IPS-20b (cell line): ENCODE measurements around the gene PIK3CA.
"Not testable (repeated sequence)": the region's sequence is repeated elsewhere in the genome, so short reads cannot be mapped to it uniquely, and the experiment has no call there.

Experiments
- H3K27ac ChIP-seq: one replicate; pipeline ENCODE4 v1.5.1; 2013; ENCODE audit warnings: low read length
- H3K27me3 ChIP-seq: 2 replicates; pipeline ENCODE4 v1.6.1; 2013; ENCODE audit warnings: mild to moderate bottlenecking, low read length, inconsistent platforms; ENCODE audit not compliant: insufficient read depth
- H3K36me3 ChIP-seq: 2 replicates; pipeline ENCODE4 v1.6.1; 2013; ENCODE audit warnings: low read depth, mild to moderate bottlenecking, inconsistent platforms, low read length, moderate library complexity; ENCODE audit not compliant: insufficient read depth
- H3K4me1 ChIP-seq: 2 replicates; pipeline ENCODE4 v1.6.1; 2013; ENCODE audit warnings: mild to moderate bottlenecking, control low read depth, inconsistent platforms, low read length, moderate library complexity; ENCODE audit not compliant: insufficient read depth
- H3K4me3 ChIP-seq: 2 replicates; pipeline ENCODE4 v1.5.1; 2013; ENCODE audit warnings: mild to moderate bottlenecking, low read length, inconsistent platforms
- H3K9ac ChIP-seq: 2 replicates; pipeline ENCODE4 v1.6.1; 2013; ENCODE audit warnings: low read depth, mild to moderate bottlenecking, inconsistent platforms, low read length, moderate library complexity
- H3K9me3 ChIP-seq: 2 replicates; pipeline ENCODE4 v1.6.1; 2013; ENCODE audit warnings: mild to moderate bottlenecking, low read depth, low read length, inconsistent platforms; ENCODE audit not compliant: insufficient read depth

The PIK3CA gene

DNA sequence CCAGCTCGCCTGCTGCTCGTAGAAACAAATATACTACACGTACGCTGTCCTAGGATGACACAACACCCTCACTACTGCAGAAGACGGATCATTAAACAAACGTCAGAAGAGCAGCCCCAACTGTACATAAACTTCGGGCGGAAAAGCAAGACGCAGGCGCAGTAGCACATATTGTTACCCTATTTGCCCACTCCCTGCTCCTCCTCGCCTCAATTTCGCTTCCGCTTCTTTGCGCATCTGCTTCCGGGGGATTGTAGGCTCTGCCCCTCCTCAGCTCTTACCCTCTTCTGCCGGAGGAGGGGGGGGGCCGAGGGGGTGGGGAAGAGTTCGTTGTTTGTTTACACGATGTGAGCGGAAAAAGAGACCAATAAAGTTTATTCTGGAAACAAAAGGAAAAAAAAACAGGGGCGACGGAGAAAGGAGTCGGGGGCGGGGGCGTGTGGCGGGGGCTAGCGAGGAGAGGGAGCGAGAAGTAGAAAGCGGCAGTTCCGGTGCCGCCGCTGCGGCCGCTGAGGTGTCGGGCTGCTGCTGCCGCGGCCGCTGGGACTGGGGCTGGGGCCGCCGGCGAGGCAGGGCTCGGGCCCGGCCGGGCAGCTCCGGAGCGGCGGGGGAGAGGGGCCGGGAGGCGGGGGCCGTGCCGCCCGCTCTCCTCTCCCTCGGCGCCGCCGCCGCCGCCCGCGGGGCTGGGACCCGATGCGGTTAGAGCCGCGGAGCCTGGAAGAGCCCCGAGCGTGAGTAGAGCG is at the start of gene PIK3CA:
Gene PIK3CA (plus strand): TSS at position 485 of the 743 bp plus-strand sequence. CDS start 50,469 bp downstream, outside the sequence.
- Histone ChIP-seq H3K9me3 (no peaks in the 10 kb centered on the region), H3K36me3 (no peaks in the 10 kb centered on the region), H3K4me3 (peak within 1 kb of the TSS; percentile 81), H3K27me3 (no peaks in the 10 kb centered on the region), H3K9ac (peak within 1 kb of the TSS; percentile 75; the same call in 1 of the 2 replicates), H3K27ac (no peak within 1 kb of the TSS), H3K4me1 (peaks cover 5% of the 10 kb centered on the region; the same call in 1 of the 2 replicates)

DNA sequence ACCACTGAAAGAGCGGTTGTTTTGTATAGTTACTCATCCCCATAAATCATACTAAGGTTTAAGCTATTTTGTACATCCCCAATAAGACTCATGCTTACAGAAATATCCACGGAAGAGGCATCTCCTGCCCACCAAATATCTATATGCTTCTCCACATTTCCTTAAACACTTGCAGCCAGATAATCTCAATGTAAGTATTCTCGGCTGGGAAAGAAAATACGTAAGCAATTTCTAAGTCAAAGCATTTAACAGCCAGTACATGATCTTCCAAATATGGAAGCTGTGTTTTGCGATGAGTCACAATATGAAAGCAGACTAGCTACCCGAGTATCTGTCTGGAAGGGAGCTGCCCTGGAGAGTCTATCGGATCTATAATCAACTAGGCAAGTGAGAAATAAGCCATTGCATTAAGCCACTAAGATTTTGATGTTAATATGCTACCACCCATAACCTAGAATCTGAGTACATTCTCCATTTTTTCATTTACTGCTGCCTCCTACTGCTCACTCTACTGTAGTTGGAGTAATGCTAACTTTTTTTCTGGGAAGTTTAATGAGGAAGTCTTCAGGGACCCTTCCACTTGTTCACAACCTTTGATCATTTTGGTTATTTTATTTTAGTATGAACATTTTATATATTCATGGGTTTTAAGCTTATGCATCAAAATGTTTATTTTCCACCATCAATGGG is 49.6 kb upstream of the PIK3CA start:
- Histone ChIP-seq H3K36me3 (no peaks in the 10 kb centered on the region), H3K9ac (no peak overlapping the region), H3K27ac (no peak overlapping the region), H3K4me3 (no peak overlapping the region), H3K4me1 (0 out of 2 replicates have a peak, but pooled peaks cover 5% of the 10 kb centered on the region), H3K27me3 (no peaks in the 10 kb centered on the region), H3K9me3 (no peaks in the 10 kb centered on the region)

DNA sequence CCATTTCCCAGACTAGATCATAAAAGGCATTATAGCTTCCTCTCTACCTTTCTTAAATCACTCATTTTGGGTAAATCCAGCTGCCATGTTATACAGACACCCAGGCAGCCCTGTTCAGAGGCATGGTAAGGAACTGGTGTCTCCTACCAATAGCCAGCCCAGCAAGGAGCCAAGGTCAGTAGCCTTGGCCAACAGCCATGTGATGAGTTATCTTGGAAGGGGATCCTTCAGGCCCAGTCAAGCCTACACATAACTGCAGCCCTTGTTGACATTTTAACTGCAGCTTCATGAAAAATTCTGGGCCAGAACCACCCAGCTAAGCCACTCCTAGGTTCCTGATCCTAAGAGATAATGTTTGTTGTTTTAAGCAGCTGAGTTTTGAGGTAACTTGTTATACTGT is 47.5 kb upstream of the PIK3CA start:
- H3K9ac ChIP-seq, result no peak overlapping the region
- no peaks in the 10 kb centered on the region for H3K36me3 ChIP-seq
- H3K4me1 ChIP-seq, result 0 out of 2 replicates have a peak, but pooled peaks cover 5% of the 10 kb centered on the region
- no peak overlapping the region for H3K4me3 ChIP-seq
- H3K27ac ChIP-seq, result no peak overlapping the region
- H3K27me3 ChIP-seq, result no peaks in the 10 kb centered on the region
- no peaks in the 10 kb centered on the region for H3K9me3 ChIP-seq

DNA sequence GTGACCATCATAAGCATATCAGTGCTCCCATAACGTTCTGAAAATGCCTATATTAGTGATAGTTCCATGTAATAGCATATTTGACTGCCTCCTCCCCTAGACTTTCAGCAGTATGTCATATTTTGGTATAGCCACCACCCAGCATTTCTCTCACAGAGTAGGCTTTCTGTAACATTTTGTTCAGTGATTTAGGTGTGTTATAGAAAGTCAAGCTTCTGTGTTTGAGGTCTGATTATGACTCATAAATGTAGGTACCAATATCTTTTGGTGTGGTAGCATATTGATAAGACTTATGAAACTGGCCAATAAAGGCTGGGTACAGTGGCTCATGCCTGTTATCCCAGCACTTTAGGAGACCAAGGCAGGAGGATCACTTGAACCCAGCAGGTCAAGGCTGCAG is 42.3 kb upstream of the PIK3CA start:
- Histone ChIP-seq H3K4me1 (no peaks in the 10 kb centered on the region), H3K27ac (no peak overlapping the region), H3K9me3 (no peaks in the 10 kb centered on the region), H3K9ac (no peak overlapping the region), H3K27me3 (no peaks in the 10 kb centered on the region), H3K36me3 (no peaks in the 10 kb centered on the region), H3K4me3 (no peak overlapping the region)

DNA sequence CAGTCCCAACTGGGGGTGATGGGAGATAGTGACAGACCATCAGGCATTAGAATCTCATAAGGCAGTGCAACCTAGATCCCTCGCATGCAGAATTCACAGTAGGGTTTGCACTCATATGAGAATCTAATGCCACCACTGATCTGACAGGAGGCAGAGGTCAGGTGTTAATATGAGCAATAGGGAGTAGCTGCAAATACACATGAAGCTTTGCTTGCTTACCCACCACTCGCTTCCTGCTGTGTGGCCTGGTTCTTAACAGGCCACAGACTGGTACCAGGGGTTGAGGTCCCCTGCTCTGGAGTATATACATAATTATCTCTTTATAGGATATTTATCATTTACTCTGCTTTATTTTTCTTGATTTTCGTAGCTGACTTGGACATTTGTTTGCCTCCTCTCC is 40.5 kb upstream of the PIK3CA start:
- no peak overlapping the region for H3K4me3 ChIP-seq
- H3K27ac ChIP-seq, result no peak overlapping the region

DNA sequence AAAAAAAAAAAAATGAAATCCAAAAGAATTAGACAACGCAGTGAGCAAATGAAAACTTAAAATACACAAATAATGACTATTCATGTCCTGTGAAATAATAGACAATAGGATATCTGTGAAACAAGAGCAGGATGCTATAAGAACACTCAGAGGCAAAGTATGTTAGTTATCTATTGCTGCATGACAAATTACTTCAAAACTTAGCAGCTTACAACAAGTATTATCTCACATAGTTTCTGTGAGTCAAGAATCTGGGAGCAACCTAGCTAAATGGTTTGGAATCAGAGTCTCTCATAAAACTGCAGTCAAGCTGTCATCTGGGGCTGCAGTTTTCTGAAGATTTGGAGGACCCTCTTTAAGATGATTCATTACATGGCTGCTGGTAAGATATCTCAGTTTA is 40.1 kb upstream of the PIK3CA start:
- no peak overlapping the region for H3K4me3 ChIP-seq
- no peaks in the 10 kb centered on the region for H3K27me3 ChIP-seq
- H3K36me3 ChIP-seq, result no peaks in the 10 kb centered on the region

More for the DNA sequence above, 40.5 kb upstream of the PIK3CA start:
- H3K9me3 ChIP-seq, result no peaks in the 10 kb centered on the region
- no peaks in the 10 kb centered on the region for H3K4me1 ChIP-seq
- no peak overlapping the region for H3K9ac ChIP-seq
- no peaks in the 10 kb centered on the region for H3K36me3 ChIP-seq
- H3K27me3 ChIP-seq, result no peaks in the 10 kb centered on the region

DNA sequence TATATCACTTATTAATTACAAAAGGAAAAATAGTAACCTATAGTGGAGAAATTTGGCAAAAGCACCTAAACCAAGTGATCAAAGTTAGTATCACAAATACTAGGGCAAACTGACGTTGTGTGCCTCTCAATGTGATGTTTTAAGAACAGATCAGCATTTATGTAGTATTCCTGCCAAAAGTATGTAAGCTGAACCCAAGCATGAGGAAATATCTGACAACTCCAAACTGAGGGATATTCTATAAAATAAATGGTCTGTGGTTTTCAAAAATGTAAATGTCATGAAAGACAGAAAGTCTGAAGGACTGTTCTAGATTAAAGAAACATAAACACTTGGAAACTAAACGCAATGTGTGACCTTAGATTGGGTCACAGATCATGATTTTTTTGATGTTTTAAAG is 34.3 kb upstream of the PIK3CA start:
- H3K27ac ChIP-seq, result no peak overlapping the region
- no peak overlapping the region for H3K9ac ChIP-seq
- peaks cover 5% of the 10 kb centered on the region for H3K9me3 ChIP-seq
- no peaks in the 10 kb centered on the region for H3K36me3 ChIP-seq
- no peaks in the 10 kb centered on the region for H3K27me3 ChIP-seq
- H3K4me1 ChIP-seq, result no peaks in the 10 kb centered on the region
- H3K4me3 ChIP-seq, result no peak overlapping the region

More for the DNA sequence above, 40.1 kb upstream of the PIK3CA start:
- Histone ChIP-seq H3K27ac (no peak overlapping the region), H3K9me3 (no peaks in the 10 kb centered on the region), H3K4me1 (no peaks in the 10 kb centered on the region), H3K9ac (no peak overlapping the region)

DNA sequence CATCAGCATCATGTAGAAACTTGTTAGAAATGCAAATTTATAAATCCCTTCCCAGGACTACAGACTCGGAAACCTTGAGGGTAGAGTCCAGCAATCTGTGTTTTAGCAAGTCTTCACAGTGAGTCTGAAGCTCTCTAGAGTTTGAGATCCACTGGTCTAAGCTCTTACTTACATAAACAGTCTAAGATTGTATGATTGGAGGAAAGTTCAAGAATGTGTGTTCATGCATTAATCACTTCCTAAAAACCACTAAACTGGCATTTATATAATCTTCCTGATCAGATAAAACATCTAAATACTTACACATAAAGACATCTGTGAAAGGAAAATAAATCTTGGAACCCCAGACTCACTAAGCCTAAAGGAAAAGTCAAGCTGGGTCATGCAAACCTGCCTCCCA is 32.7 kb upstream of the PIK3CA start:
- H3K9ac ChIP-seq, H3K27me3 ChIP-seq, H3K4me1 ChIP-seq, H3K27ac ChIP-seq, H3K4me3 ChIP-seq, H3K9me3 ChIP-seq, H3K36me3 ChIP-seq: not testable (repeated sequence)

DNA sequence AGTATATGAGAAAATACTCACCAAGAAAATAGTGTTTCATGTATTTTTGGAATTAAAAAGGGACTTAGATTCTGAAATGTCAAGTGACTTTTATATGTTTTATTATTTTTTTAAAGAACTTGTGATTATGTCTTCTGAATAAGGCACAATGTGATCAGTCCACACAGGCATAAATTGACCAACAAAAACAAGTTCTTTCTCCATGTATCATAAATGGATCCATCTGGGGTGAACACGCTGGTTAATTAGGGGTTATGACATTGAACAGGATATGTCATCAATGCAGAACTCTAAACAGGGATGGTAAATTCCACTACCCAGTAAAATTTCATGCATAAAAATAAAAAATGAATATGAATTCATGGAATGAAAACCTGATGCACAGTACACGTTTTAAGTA is 31.3 kb upstream of the PIK3CA start:
- no peak overlapping the region for H3K27ac ChIP-seq
- H3K4me3 ChIP-seq, result no peak overlapping the region
- H3K27me3 ChIP-seq, result no peaks in the 10 kb centered on the region
- no peaks in the 10 kb centered on the region for H3K36me3 ChIP-seq
- no peak overlapping the region for H3K9ac ChIP-seq
- H3K4me1 ChIP-seq, result no peaks in the 10 kb centered on the region
- H3K9me3 ChIP-seq, result peaks cover 5% of the 10 kb centered on the region

DNA sequence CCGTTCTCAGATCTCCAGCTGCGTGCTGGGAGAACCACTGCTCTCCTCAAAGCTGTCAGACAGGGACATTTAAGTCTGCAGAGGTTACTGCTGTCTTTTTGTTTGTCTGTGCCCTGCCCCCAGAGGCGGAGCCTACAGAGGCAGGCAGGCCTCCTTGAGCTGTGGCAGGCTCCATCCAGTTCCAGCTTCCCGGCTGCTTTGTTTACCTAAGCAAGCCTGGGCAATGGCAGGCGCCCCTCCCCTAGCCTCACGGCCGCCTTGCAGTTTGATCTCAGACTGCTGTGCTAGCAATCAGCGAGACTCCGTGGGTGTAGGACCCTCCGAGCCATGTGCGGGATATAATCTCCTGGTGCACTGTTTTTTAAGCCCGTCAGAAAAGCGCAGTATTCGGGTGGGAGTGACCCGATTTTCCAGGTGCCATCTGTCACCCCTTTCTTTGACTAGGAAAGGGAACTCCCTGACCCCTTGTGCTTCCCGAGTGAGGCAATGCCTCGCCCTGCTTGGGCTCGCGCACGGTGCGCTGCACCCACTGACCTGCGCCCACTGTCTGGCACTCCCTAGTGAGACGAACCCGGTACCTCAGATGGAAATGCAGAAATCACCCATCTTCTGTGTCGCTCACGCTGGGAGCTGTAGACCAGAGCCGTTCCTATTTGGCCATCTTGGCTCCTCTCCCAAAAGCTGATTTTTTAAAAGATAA is 15.8 kb upstream of the PIK3CA start:
- not testable (repeated sequence) for H3K36me3 ChIP-seq, H3K9me3 ChIP-seq, H3K4me3 ChIP-seq, H3K9ac ChIP-seq, H3K27me3 ChIP-seq, H3K27ac ChIP-seq, H3K4me1 ChIP-seq

DNA sequence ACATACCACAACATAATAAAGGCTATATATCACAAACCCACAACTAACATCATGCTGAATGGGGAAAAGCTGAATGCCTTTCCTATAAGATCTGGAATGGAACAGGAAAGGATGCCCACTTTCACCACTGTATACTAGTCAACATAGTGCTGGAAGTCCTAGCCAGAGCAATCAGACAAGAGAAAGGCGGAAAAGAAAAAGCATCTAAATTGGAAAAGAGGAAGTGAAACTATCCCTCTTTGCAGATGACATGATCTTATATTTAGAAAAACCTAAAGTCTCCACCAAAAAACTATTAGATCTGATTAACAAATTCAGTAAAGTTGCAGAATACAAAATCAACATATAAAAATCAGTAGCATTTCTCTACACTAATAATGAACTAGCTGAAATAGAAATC is 14.6 kb upstream of the PIK3CA start:
- Histone ChIP-seq H3K27ac (no peak overlapping the region), H3K27me3 (no peaks in the 10 kb centered on the region), H3K9ac (no peak overlapping the region), H3K4me1 (no peaks in the 10 kb centered on the region), H3K36me3 (no peaks in the 10 kb centered on the region), H3K4me3 (no peak overlapping the region), H3K9me3 (0 out of 2 replicates have a peak, but pooled peaks cover 3% of the 10 kb centered on the region)
